ENCODE data around the gene MGRN1.
"Not testable (repeated sequence)": the region's sequence is repeated elsewhere in the genome, so short reads cannot be mapped to it uniquely, and the experiment has no call there.

MGRN1 gene

GRCh38 chr16:4734730-4735535 lies 110.3 kb downstream of the MGRN1 start:
- peak; percentile 86 for DNase-seq (ENCODE audit: low read depth)

- DNase-seq (ENCODE audit: low read depth): no peak
Measured at GRCh38 chr16:4736546-4736945, 111.9 kb downstream of the MGRN1 start.

GRCh38 chr16:4737545-4737944 lies 112.9 kb downstream of the MGRN1 start:
- DNase-seq (ENCODE audit: low read depth): no peak

GRCh38 chr16:4738370-4738769 lies 113.7 kb downstream of the MGRN1 start:
- not testable (repeated sequence) for DNase-seq (ENCODE audit: low read depth)

All from activated T-helper 1 cell treated with Interleukin-2 at 50 U/mL for 16 hours (primary cell).